Measurements from ENCODE around the gene BCL2L1. TPM values are rescaled to one million over a fixed set of nuclear protein-coding genes. Genes with fewer than 3 reads are reported as not detected.

The BCL2L1 gene
- total RNA-seq, 1 donor from 2014 or later: 38.1 TPM

- no peak for DNase-seq (ENCODE audit: low read depth in 2 of 2)
Observed at GRCh38 chr20:31615416-31615815, 107.3 kb downstream of the BCL2L1 start.

Other genes starting within 250 kb of the BCL2L1 start
- gene DEFB124, start 247.7 kb downstream of the BCL2L1 start, total RNA-seq: not detected in 2 replicates
- gene REM1, start 247.6 kb downstream of the BCL2L1 start, total RNA-seq: under 0.01 TPM in 1 of 2 replicates, not detected in the other
- gene HM13, start 208.4 kb downstream of the BCL2L1 start, total RNA-seq: 31.1 and 56.0 TPM in 2 replicates
- 576 and 901 TPM in 2 replicates for gene ID1, start 117.6 kb downstream of the BCL2L1 start, total RNA-seq
- not detected in 2 replicates for gene COX4I2, start 85.0 kb downstream of the BCL2L1 start, total RNA-seq
- gene TPX2, start 16.4 kb upstream of the BCL2L1 start, total RNA-seq: 12.9 and 28.5 TPM in 2 replicates
- gene MYLK2, start 96.5 kb upstream of the BCL2L1 start, total RNA-seq: 14.5 and 42.1 TPM in 2 replicates
- gene FOXS1, start 122.7 kb upstream of the BCL2L1 start, total RNA-seq: 0.39 and 0.76 TPM in 2 replicates
- gene DUSP15, start 147.7 kb upstream of the BCL2L1 start, total RNA-seq: 0.26 and 1.5 TPM in 2 replicates
- 0.38 TPM in 1 of 2 replicates, not detected in the other for gene TTLL9, start 147.8 kb upstream of the BCL2L1 start, total RNA-seq
- gene PDRG1, start 229.2 kb upstream of the BCL2L1 start, total RNA-seq: 3.2 and 5.7 TPM in 2 replicates
- gene XKR7, start 245.3 kb upstream of the BCL2L1 start, total RNA-seq: not detected in 2 replicates